ENCODE measurements around the gene KHK.

DNA sequence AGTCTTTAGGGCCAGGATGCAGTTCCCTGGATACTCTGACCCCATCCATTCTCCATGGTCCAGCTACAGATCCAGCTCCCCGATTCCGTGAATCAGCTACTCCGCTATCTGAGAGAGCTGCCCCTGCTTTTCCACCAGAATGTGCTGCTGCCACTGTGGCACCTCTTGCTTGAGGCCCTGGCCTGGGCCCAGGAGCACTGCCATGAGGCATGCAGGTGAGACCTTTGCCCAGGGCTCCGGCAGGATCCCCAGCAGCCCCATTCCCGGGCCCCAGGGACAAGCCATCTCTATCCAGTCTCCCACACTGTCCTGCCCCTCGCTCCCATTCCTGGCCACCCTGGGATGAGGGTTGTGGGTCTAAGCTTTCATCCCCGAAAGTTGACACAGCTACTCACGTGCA lies 46.3 kb upstream of the KHK start:
- TF ChIP-seq CTCF (IDR thresholded peaks at IDR 0.05; ENCODE audit: low read depth, low read length, poor library complexity, severe bottlenecking) (no peak), EZH2phosphoT487 (IDR thresholded peaks at IDR 0.05; ENCODE audit: borderline replicate concordance, low read length) (no peak)

Measured in DOHH2 (cell line).